K562 (cell line): ENCODE results near the gene BDH1.

Source experiments
- DMBX1 ChIP-seq: fragments of 250-450 bp; sonication (Bioruptor Pico); IDR thresholded peaks from 2 replicates; pipeline ENCODE4 v1.8.0; 2022; ENCODE audit warnings: inconsistent platforms, mild to moderate bottlenecking, moderate library complexity, borderline replicate concordance
- NFIC ChIP-seq: fragments of 450-650 bp; IDR thresholded peaks from 2 replicates; pipeline ENCODE4 v1.6.1; 2017; ENCODE audit warnings: mild to moderate bottlenecking, inconsistent platforms
- NR1H2 ChIP-seq: sonication (generic); formaldehyde crosslinking; IDR thresholded peaks from 2 replicates; pipeline ENCODE4 v1.4.0; 2020; ENCODE audit warnings: mild to moderate bottlenecking, missing genetic modification reagents
- POLR2A ChIP-seq: fragments of 450-650 bp; conservative IDR thresholded peaks from 2 replicates; pipeline ENCODE4 v1.6.1; 2016
- TOE1 ChIP-seq, 2 experiments: fragments of 450-650 bp in 1 of 2; sonication (generic) in 1 of 2; formaldehyde crosslinking in 1 of 2; IDR thresholded peaks; 2 replicates each; pipeline versions ENCODE4 v1.7.1 to v1.8.0; 2016 to 2022; ENCODE audit warnings: borderline replicate concordance in 2 of 2, mild to moderate bottlenecking in 2 of 2, antibody characterized with exemption in 1 of 2, inconsistent platforms in 1 of 2, low read depth in 1 of 2, missing genetic modification reagents in 1 of 2, moderate library complexity in 1 of 2
- YY1 ChIP-seq, 3 experiments: IDR thresholded peaks; 2 replicates each; pipeline ENCODE4 v1.6.1; 2011; ENCODE audit warnings: low read length in 2 of 3, mild to moderate bottlenecking in 2 of 3, moderate library complexity in 2 of 3, borderline replicate concordance in 1 of 3, control low read depth in 1 of 3, low read depth in 1 of 3; ENCODE audit not compliant: insufficient read depth in 3 of 3, insufficient replicate concordance in 2 of 3, control insufficient read depth in 1 of 3, insufficient read length in 1 of 3; ENCODE audit errors: extremely low read depth in 1 of 3
- ZFX ChIP-seq: sonication (generic); formaldehyde crosslinking; IDR thresholded peaks from 2 replicates; pipeline ENCODE4 v1.8.0; 2022; ENCODE audit warnings: mild to moderate bottlenecking, missing genetic modification reagents, moderate library complexity
- TF ChIP-seq, protein P1 (sequence below), 3 experiments: IDR thresholded peaks in 2 of 3; conservative IDR thresholded peaks in 1 of 3; 2 replicates each; pipeline ENCODE4 v1.5.1; 2011 to 2012; ENCODE audit warnings: low read length in 3 of 3, mild to moderate bottlenecking in 3 of 3, control low read depth in 2 of 3, improper control_type of control experiment in 1 of 3, inconsistent platforms in 1 of 3, low read depth in 1 of 3, mixed read lengths in 1 of 3, moderate library complexity in 1 of 3; ENCODE audit not compliant: insufficient read depth in 2 of 3
- TF ChIP-seq, protein P2 (sequence below): fragments of 250-450 bp; sonication (Bioruptor Pico); IDR thresholded peaks from 2 replicates; pipeline ENCODE4 v1.9.0; 2021; ENCODE audit warnings: mild to moderate bottlenecking
- TF ChIP-seq, protein P3 (sequence below): fragments of 250-450 bp; sonication (Bioruptor Pico); IDR thresholded peaks from 2 replicates; pipeline ENCODE4 v1.4.0; 2020; ENCODE audit warnings: mild to moderate bottlenecking
- TF ChIP-seq, protein P4 (sequence below): sonication (generic); formaldehyde crosslinking; IDR thresholded peaks from 2 replicates; pipeline ENCODE4 v1.4.0; 2020; ENCODE audit warnings: mild to moderate bottlenecking, missing genetic modification reagents

DNA sequence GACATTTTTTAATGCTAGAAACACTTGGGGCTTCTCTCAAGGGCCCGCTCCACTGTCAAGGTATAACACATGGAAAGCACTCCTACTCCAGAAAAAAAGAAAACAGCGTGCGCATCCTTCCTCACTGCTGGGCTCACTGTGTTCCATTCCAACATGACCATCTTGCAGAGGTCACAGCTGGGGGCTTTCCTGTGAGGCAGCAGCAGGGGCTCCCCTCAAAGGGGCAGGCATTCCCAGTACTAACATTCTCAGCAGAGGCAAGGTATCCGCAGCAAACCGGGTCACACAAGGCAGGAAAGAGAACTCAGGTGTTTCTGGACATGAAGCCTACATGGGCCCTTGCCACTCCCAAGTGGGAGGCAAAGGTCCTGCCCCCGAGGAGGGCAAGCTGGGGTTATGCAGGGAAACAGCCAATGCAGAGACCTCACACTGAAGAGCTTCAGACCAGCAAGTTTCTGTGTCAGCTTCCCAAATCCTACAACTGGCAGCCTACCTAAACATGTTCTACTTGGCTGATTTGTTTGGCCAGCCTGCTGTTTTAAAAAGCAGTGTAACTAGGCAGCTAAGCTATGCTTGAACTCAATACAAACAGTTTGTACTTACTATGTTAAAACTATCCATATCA, 6.4 kb downstream of the BDH1 start:
- TF ChIP-seq POLR2A = no peak
- no peak for TF ChIP-seq DMBX1 (CRISPR knock-in tag)
- TF ChIP-seq, protein P1, sequence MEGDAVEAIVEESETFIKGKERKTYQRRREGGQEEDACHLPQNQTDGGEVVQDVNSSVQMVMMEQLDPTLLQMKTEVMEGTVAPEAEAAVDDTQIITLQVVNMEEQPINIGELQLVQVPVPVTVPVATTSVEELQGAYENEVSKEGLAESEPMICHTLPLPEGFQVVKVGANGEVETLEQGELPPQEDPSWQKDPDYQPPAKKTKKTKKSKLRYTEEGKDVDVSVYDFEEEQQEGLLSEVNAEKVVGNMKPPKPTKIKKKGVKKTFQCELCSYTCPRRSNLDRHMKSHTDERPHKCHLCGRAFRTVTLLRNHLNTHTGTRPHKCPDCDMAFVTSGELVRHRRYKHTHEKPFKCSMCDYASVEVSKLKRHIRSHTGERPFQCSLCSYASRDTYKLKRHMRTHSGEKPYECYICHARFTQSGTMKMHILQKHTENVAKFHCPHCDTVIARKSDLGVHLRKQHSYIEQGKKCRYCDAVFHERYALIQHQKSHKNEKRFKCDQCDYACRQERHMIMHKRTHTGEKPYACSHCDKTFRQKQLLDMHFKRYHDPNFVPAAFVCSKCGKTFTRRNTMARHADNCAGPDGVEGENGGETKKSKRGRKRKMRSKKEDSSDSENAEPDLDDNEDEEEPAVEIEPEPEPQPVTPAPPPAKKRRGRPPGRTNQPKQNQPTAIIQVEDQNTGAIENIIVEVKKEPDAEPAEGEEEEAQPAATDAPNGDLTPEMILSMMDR (IDR thresholded peaks at IDR 0.05 in 2 of 3, conservative IDR thresholded peaks at IDR 0.05 in 1 of 3; ENCODE audit: insufficient read depth in 2 of 3, low read depth in 1 of 3, low read length in 3 of 3) = no peak
- no peak for TF ChIP-seq YY1 (IDR thresholded peaks at IDR 0.05; ENCODE audit: borderline replicate concordance in 1 of 3, control insufficient read depth in 1 of 3, extremely low read depth in 1 of 3, insufficient read depth in 3 of 3, insufficient read length in 1 of 3, insufficient replicate concordance in 2 of 3, low read depth in 1 of 3, low read length in 2 of 3)
- TF ChIP-seq TOE1 (IDR thresholded peaks at IDR 0.05; ENCODE audit: borderline replicate concordance) = no peak
- no peak for TF ChIP-seq TOE1 (CRISPR knock-in tag; IDR thresholded peaks at IDR 0.05; ENCODE audit: borderline replicate concordance, low read depth)
- no peak for TF ChIP-seq NR1H2
- TF ChIP-seq, protein P2, sequence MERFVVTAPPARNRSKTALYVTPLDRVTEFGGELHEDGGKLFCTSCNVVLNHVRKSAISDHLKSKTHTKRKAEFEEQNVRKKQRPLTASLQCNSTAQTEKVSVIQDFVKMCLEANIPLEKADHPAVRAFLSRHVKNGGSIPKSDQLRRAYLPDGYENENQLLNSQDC = no peak
- TF ChIP-seq, protein P3, sequence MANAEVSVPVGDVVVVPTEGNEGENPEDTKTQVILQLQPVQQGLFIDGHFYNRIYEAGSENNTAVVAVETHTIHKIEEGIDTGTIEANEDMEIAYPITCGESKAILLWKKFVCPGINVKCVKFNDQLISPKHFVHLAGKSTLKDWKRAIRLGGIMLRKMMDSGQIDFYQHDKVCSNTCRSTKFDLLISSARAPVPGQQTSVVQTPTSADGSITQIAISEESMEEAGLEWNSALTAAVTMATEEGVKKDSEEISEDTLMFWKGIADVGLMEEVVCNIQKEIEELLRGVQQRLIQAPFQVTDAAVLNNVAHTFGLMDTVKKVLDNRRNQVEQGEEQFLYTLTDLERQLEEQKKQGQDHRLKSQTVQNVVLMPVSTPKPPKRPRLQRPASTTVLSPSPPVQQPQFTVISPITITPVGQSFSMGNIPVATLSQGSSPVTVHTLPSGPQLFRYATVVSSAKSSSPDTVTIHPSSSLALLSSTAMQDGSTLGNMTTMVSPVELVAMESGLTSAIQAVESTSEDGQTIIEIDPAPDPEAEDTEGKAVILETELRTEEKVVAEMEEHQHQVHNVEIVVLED = no peak
- no peak for TF ChIP-seq ZFX (CRISPR knock-in tag)
- TF ChIP-seq, protein P4, sequence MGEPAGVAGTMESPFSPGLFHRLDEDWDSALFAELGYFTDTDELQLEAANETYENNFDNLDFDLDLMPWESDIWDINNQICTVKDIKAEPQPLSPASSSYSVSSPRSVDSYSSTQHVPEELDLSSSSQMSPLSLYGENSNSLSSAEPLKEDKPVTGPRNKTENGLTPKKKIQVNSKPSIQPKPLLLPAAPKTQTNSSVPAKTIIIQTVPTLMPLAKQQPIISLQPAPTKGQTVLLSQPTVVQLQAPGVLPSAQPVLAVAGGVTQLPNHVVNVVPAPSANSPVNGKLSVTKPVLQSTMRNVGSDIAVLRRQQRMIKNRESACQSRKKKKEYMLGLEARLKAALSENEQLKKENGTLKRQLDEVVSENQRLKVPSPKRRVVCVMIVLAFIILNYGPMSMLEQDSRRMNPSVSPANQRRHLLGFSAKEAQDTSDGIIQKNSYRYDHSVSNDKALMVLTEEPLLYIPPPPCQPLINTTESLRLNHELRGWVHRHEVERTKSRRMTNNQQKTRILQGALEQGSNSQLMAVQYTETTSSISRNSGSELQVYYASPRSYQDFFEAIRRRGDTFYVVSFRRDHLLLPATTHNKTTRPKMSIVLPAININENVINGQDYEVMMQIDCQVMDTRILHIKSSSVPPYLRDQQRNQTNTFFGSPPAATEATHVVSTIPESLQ (CRISPR knock-in tag) = no peak
- no peak for TF ChIP-seq NFIC
